GM12892 (cell line): ENCODE measurements around the gene HSPA9. TPM values are rescaled to one million over a fixed set of nuclear protein-coding genes. Genes with fewer than 3 reads are reported as not detected.
A peak's percentile ranks its signal among the peaks of the same experiment; 100 is the strongest.

ENCODE experiments used
- DNase-seq: peaks from one replicate; pipeline ENCODE4 v3.0.0; 2011; ENCODE audit not compliant: insufficient read length
- FAIRE-seq: peaks from 2 replicates; lab custom pipeline; 2011; peaks lifted over from hg19 to GRCh38; lab: Jason Lieb, UNC
- POLR2A ChIP-seq: IDR thresholded peaks from 2 replicates; pipeline ENCODE4 v1.6.1; 2011; ENCODE audit warnings: low read depth, low read length, control low read depth
- POLR2AphosphoS5 ChIP-seq: IDR thresholded peaks from 2 replicates; pipeline ENCODE4 v1.6.1; 2011; ENCODE audit warnings: low read depth, low read length, control low read depth
- TAF1 ChIP-seq: IDR thresholded peaks from 2 replicates; pipeline ENCODE4 v1.6.1; 2011; ENCODE audit warnings: low read depth, mild to moderate bottlenecking, control low read depth, low read length, borderline replicate concordance
- polyA plus RNA-seq: library from polyadenylated mRNA; unstranded; fragments of >200 nt; gene quantifications from one replicate; pipeline ENCODE4 v1.2.1, GENCODE V29; 2012; ENCODE audit warnings: missing spikeins, inconsistent platforms; ENCODE audit not compliant: missing spikeins

Gene HSPA9
- 227 TPM for polyA plus RNA-seq

GRCh38 chr5:138575194-138576015, at the start of gene HSPA9:
HSPA9 (minus strand) TSS chr5:138575401; CDS start chr5:138575318, 83 bp downstream.
- TF ChIP-seq TAF1 = peak; percentile 95
- peak; percentile 87 for TF ChIP-seq POLR2AphosphoS5
- TF ChIP-seq POLR2A = peak; percentile 90
- peak; percentile 99 for FAIRE-seq

GRCh38 chr5:138623053-138623452, 47.9 kb upstream of the HSPA9 start:
- TF ChIP-seq POLR2AphosphoS5 = no peak
- TF ChIP-seq TAF1 = no peak
- TF ChIP-seq POLR2A = no peak
- no peak for DNase-seq
- FAIRE-seq = no peak

More at GRCh38 chr5:138575194-138576015, at the start of gene HSPA9:
- DNase-seq = peak; percentile 98

- TF ChIP-seq TAF1 (no peak), POLR2AphosphoS5 (no peak), POLR2A (no peak)
- FAIRE-seq = no peak
Observed at GRCh38 chr5:138622051-138622450, 46.9 kb upstream of the HSPA9 start.

GRCh38 chr5:138620663-138621224, 45.5 kb upstream of the HSPA9 start:
- FAIRE-seq (no peak), DNase-seq (no peak)
- TF ChIP-seq TAF1 = no peak

More at GRCh38 chr5:138622051-138622450, 46.9 kb upstream of the HSPA9 start:
- DNase-seq = no peak

GRCh38 chr5:138616508-138616907, 41.3 kb upstream of the HSPA9 start:
- no peak for FAIRE-seq
- TF ChIP-seq TAF1 (no peak), POLR2AphosphoS5 (no peak), POLR2A (no peak)
- DNase-seq = no peak

GRCh38 chr5:138615461-138615860, 40.3 kb upstream of the HSPA9 start:
- TF ChIP-seq POLR2A (no peak), TAF1 (no peak), POLR2AphosphoS5 (no peak)
- FAIRE-seq (no peak), DNase-seq (no peak)

- FAIRE-seq = no peak
Observed at GRCh38 chr5:138611678-138612218, 36.5 kb upstream of the HSPA9 start.

GRCh38 chr5:138610918-138611677, 35.9 kb upstream of the HSPA9 start:
- DNase-seq = no peak
- no peak for TF ChIP-seq POLR2A
- no peak for TF ChIP-seq TAF1
- TF ChIP-seq POLR2AphosphoS5 = no peak
- no peak for FAIRE-seq

More at GRCh38 chr5:138611678-138612218, 36.5 kb upstream of the HSPA9 start:
- TF ChIP-seq TAF1 (no peak), POLR2A (no peak), POLR2AphosphoS5 (no peak)
- no peak for DNase-seq

- FAIRE-seq (no peak), DNase-seq (no peak)
- TF ChIP-seq TAF1 (no peak), POLR2A (no peak), POLR2AphosphoS5 (no peak)
Observed at GRCh38 chr5:138610415-138610917, 35.3 kb upstream of the HSPA9 start.

- FAIRE-seq (no peak), DNase-seq (no peak)
- TF ChIP-seq POLR2A (no peak), TAF1 (no peak), POLR2AphosphoS5 (no peak)
Observed at GRCh38 chr5:138606378-138607064, 31.3 kb upstream of the HSPA9 start.
